ENCODE measurements around the gene TNFRSF25.

- TF ChIP-seq CTCF (conservative IDR thresholded peaks at IDR 0.05 in 1 of 2, IDR thresholded peaks at IDR 0.05 in 1 of 2; ENCODE audit: low read depth in 1 of 2, low read length in 2 of 2) (no peak), EZH2 (IDR thresholded peaks at IDR 0.05; ENCODE audit: low read length, missing control alignments) (no peak)
These were observed 42.8 kb upstream of the TNFRSF25 start for GRCh38 chr1:6508816-6509189.

Data from fibroblast of lung (primary cell).